SK-N-SH treated with all-trans-retinoic acid at 6 μM for 48 hours (cell line): ENCODE results near the gene PRKCSH.

Source experiments
- BACH2 ChIP-seq: fragments of 250-450 bp; sonication (Bioruptor Pico); IDR thresholded peaks from 2 replicates; pipeline ENCODE4 v1.9.0; 2021; ENCODE audit warnings: mild to moderate bottlenecking, borderline replicate concordance
- OSR1 ChIP-seq: fragments of 250-450 bp; sonication (Bioruptor Pico); IDR thresholded peaks from 2 replicates; pipeline ENCODE4 v1.8.0; 2022; ENCODE audit warnings: moderate library complexity, mild to moderate bottlenecking, inconsistent platforms
- RARB ChIP-seq: fragments of 250-450 bp; sonication (Bioruptor Pico); IDR thresholded peaks from 2 replicates; pipeline ENCODE4 v1.8.0; 2021; ENCODE audit warnings: mild to moderate bottlenecking, moderate library complexity
- TCF4 ChIP-seq: fragments of 250-450 bp; sonication (Bioruptor Pico); IDR thresholded peaks from 2 replicates; pipeline ENCODE4 v1.8.0; 2021; ENCODE audit warnings: mild to moderate bottlenecking, moderate library complexity, borderline replicate concordance
- ZNF565 ChIP-seq: fragments of 450-650 bp; formaldehyde crosslinking; conservative IDR thresholded peaks from 2 replicates; pipeline ENCODE4 v1.5.0; 2020; ENCODE audit warnings: low read depth, mild to moderate bottlenecking, moderate library complexity
- ZNF70 ChIP-seq: fragments of 450-650 bp; formaldehyde crosslinking; IDR thresholded peaks from 2 replicates; pipeline ENCODE4 v1.5.0; 2020; ENCODE audit warnings: mild to moderate bottlenecking, moderate library complexity
- ZNF8 ChIP-seq: fragments of 450-650 bp; formaldehyde crosslinking; IDR thresholded peaks from 2 replicates; pipeline ENCODE4 v1.5.0; 2020; ENCODE audit warnings: mild to moderate bottlenecking, moderate library complexity
- TF ChIP-seq, protein P1 (sequence below): fragments of 250-450 bp; sonication (Bioruptor Pico); IDR thresholded peaks from 2 replicates; pipeline ENCODE4 v1.5.1; 2020; ENCODE audit warnings: low read depth, mild to moderate bottlenecking, moderate library complexity
- TF ChIP-seq, protein P2 (sequence below): fragments of 250-450 bp; sonication (Bioruptor Pico); IDR thresholded peaks from 2 replicates; pipeline ENCODE4 v1.8.0; 2020; ENCODE audit warnings: mild to moderate bottlenecking, moderate library complexity, borderline replicate concordance

DNA sequence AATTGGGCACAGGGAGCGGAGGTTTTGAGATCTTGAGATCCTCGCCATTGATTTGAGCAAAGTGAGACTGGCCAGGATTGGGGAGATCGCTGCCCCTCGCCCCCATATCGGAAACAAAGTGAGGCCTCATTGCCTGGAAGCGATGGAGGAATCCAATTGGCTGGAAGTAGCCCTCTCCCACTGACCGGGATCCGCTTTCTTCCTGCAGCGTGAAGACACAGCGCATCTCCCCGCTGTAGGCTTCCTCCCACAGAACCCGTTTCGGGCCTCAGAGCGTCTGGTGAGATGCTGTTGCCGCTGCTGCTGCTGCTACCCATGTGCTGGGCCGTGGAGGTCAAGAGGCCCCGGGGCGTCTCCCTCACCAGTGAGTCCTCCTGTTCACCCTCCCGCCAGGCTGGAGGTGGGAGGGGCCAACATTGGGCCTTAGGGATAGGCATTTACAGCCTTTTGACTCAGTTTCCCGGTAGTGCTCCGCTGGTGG is 438 bp downstream of the PRKCSH start:
- TF ChIP-seq ZNF8 (CRISPR knock-in tag) (no peak), BACH2 (no peak), RARB (CRISPR knock-in tag) (no peak), TCF4 (CRISPR knock-in tag) (no peak), ZNF70 (CRISPR knock-in tag) (no peak), ZNF565 (no peak), OSR1 (CRISPR knock-in tag) (no peak)
- TF ChIP-seq, protein P1, sequence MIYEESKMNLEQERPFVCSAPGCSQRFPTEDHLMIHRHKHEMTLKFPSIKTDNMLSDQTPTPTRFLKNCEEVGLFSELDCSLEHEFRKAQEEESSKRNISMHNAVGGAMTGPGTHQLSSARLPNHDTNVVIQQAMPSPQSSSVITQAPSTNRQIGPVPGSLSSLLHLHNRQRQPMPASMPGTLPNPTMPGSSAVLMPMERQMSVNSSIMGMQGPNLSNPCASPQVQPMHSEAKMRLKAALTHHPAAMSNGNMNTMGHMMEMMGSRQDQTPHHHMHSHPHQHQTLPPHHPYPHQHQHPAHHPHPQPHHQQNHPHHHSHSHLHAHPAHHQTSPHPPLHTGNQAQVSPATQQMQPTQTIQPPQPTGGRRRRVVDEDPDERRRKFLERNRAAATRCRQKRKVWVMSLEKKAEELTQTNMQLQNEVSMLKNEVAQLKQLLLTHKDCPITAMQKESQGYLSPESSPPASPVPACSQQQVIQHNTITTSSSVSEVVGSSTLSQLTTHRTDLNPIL (CRISPR knock-in tag) = no peak
- TF ChIP-seq, protein P2, sequence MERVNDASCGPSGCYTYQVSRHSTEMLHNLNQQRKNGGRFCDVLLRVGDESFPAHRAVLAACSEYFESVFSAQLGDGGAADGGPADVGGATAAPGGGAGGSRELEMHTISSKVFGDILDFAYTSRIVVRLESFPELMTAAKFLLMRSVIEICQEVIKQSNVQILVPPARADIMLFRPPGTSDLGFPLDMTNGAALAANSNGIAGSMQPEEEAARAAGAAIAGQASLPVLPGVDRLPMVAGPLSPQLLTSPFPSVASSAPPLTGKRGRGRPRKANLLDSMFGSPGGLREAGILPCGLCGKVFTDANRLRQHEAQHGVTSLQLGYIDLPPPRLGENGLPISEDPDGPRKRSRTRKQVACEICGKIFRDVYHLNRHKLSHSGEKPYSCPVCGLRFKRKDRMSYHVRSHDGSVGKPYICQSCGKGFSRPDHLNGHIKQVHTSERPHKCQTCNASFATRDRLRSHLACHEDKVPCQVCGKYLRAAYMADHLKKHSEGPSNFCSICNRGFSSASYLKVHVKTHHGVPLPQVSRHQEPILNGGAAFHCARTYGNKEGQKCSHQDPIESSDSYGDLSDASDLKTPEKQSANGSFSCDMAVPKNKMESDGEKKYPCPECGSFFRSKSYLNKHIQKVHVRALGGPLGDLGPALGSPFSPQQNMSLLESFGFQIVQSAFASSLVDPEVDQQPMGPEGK = no peak
